KBM-7 (cell line): Measurements from ENCODE around the gene CWC27.
A peak's percentile ranks its signal among the peaks of the same experiment; 100 is the strongest.

Experiments
- DNase-seq: peaks from one replicate; pipeline ENCODE4 v3.0.0-alpha.2; 2015
- in situ Hi-C: fragments of 300-500 bp; cut with MboI; formaldehyde crosslinking; loops from 2 replicates; pipeline ENCODE4 v1.14.3; 2020; ENCODE audit warnings: low sequenced_read_pairs, low pct_unique_long_range_greater_than_20kb, mixed read lengths

The CWC27 gene

GRCh38 chr5:65043843-65044359 is 275.2 kb downstream of the CWC27 start:
- no peak for DNase-seq
- in situ Hi-C loops: no loop called here

- DNase-seq: no peak
- in situ Hi-C loops: no loop called here
Observed at GRCh38 chr5:65047225-65047624, 278.5 kb downstream of the CWC27 start.

DNA sequence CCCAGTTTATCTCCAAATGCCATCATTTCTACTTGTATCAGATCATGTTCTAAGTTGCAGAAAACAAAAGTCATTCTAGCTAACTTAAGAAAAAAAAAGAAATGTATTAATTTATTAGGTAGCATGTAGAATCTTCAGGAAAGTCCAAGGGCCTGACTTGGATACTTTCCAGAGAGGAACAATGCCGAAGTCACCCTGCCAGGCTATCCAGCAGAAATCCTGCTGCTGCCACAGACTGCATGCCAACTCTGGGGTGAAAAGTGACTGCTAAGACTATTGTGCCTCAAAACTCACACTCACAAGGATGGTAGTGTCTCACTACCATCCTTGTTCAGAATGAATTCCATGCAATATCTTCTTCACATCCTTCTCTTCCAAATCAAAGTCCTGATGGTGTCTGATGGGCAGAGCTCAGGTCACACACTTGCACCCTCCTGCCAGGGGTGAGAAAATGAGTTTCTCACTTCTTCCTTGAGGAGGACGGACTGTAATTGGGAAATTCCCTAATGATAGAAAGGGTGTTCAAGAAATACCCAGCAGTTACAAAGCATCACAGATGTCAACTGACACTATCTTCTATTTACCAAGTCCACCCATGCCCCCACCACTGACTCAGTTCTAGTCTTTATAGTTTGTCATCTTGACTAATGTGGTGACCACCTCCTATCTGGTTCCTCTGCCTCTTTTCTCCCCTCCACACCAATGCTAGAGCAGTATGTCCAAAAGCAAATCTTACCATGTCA is 279.4 kb downstream of the CWC27 start:
- in situ Hi-C loops: no loop called here
- no peak for DNase-seq

- DNase-seq: no peak
- in situ Hi-C loops: no loop called here
Observed at GRCh38 chr5:65050140-65050539, 281.4 kb downstream of the CWC27 start.

- in situ Hi-C loops: no loop called here
- no peak for DNase-seq
Observed at GRCh38 chr5:65050826-65051498, 282.2 kb downstream of the CWC27 start.

- in situ Hi-C loops: no loop called here
- DNase-seq: no peak
Observed at GRCh38 chr5:65055938-65056337, 287.2 kb downstream of the CWC27 start.

GRCh38 chr5:65059681-65060598 is 291.2 kb downstream of the CWC27 start:
- DNase-seq: no peak
- in situ Hi-C loops: no loop called here

GRCh38 chr5:65061250-65061973 is 292.7 kb downstream of the CWC27 start:
- no peak for DNase-seq

GRCh38 chr5:65061974-65062353 is 293.2 kb downstream of the CWC27 start:
- in situ Hi-C loops: no loop called here
- no peak for DNase-seq

More at GRCh38 chr5:65061250-65061973, 292.7 kb downstream of the CWC27 start:
- in situ Hi-C loops: no loop called here

- DNase-seq: no peak
- in situ Hi-C loops: no loop called here
Observed at GRCh38 chr5:65062469-65063083, 293.8 kb downstream of the CWC27 start.

DNA sequence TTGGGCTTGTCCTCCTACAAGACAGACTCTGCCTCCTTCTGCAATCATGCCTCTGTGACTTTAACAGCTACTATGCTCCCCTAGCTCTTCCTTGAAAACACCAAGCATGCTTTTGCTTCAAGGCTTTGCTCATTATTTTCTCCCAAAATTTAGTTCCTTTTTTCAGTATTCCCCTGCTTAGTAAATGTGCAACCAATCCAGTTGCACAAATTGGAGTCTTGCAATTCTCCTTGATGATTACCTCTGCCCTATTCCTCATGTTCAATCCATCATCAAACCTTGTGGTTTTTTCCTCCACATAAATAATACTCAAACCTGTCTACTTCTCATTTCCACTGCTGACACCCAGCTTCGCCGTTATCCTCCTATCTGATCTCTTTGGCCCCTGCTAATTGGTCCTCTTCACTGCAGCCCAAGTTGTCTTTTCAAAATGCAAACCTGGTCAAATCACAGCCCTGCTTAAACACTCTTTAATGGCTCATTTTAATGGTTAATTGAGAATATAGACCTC is 296.3 kb downstream of the CWC27 start:
- DNase-seq: no peak
- in situ Hi-C loops: no loop called here

GRCh38 chr5:65066387-65067146 is 297.8 kb downstream of the CWC27 start:
- in situ Hi-C loops: no loop called here
- DNase-seq: peak; percentile 23

DNA sequence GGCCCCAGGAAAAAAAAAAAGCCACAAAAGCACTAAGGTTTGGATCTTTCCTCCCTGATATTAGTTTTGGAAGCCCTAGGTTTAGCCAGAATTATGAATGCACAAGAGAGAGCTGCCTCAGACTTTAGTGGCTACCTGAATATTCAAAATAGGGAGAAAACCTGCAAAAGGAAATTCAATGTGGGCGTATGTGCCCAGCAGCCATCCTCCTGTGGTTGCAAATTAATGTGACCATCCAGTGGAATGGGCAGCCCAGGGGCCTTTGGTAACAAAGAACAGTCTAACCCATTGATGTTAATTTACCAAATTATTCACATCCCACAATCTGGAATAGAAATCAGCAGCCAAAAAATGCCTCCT is 298.4 kb downstream of the CWC27 start:
- in situ Hi-C loops: no loop called here
- no peak for DNase-seq
